ENCODE measurements around the gene SORCS2. TPM values are rescaled to one million over a fixed set of nuclear protein-coding genes. Genes with fewer than 3 reads are reported as not detected.

Gene SORCS2
- total and polyA plus RNA-seq, 2 of the 4 experiments (the other 2 are of a cell fraction) = 0.36 to 0.62 TPM

GRCh38 chr4:7191546-7192251, 639 bp upstream of the SORCS2 start (continued):
- TF ChIP-seq MXI1 (IDR thresholded peaks at IDR 0.05; ENCODE audit: borderline replicate concordance, low read depth, low read length) = no peak

GRCh38 chr4:7193030-7193958, 956 bp downstream of the SORCS2 start:
- H3K4me2 ChIP-seq (ENCODE audit: low read depth, low read length) = peak overlapping the region; percentile 71
- peak overlapping the region; percentile 43 for H3K4me3 ChIP-seq (ENCODE audit: insufficient read depth, low read depth, low read length)

More at GRCh38 chr4:7193030-7193958, 956 bp downstream of the SORCS2 start:
- Histone ChIP-seq H3K14ac (replicated peaks; ENCODE audit: low read depth, low read length) (no peak overlapping the region), H3K56ac (ENCODE audit: extremely low read depth, insufficient read depth, low read length) (no peak overlapping the region), H2BK15ac (ENCODE audit: low read depth, low read length) (no peak overlapping the region), H3K23ac (ENCODE audit: low read depth, low read length) (no peak overlapping the region), H3K18ac (ENCODE audit: low read depth, low read length) (no peak overlapping the region), H3K9me1 (ENCODE audit: insufficient read depth, low read length) (no peaks in the 10 kb centered on the region), H3K27me3 (ENCODE audit: control insufficient read depth, insufficient read depth, low read length) (peaks cover 77% of the 10 kb centered on the region), H4K91ac (ENCODE audit: insufficient read depth, low read depth, low read length) (no peak overlapping the region), H3K4me1 (ENCODE audit: control insufficient read depth, insufficient read depth, low read length) (peaks cover 6% of the 10 kb centered on the region; the same call in 1 of the 2 replicates), H3K4ac (ENCODE audit: low read depth, low read length) (no peak overlapping the region), H4K5ac (ENCODE audit: low read depth, low read length) (no peak overlapping the region), H2BK20ac (ENCODE audit: low read depth, low read length) (no peak overlapping the region), H3K79me1 (ENCODE audit: low read depth in 1 of 2, low read length in 2 of 2) (no peaks in the 10 kb centered on the region), H2AFZ (replicated peaks; ENCODE audit: low read length, poor library complexity) (peak overlapping the region; percentile 72), H2AK9ac (replicated peaks; ENCODE audit: low read depth, low read length, poor library complexity) (peak overlapping the region; percentile 65), H3K9me3 (ENCODE audit: control insufficient read depth, insufficient read depth, low read length) (no peaks in the 10 kb centered on the region), H3K9ac (ENCODE audit: low read depth, low read length) (no peak overlapping the region), H3K27ac (ENCODE audit: insufficient read depth, low read length) (no peak overlapping the region), H2AK5ac (ENCODE audit: low read depth, low read length) (no peak overlapping the region), H4K8ac (ENCODE audit: low read depth in 2 of 2, low read length in 2 of 2) (no peak overlapping the region), H2BK5ac (ENCODE audit: low read depth, low read length, poor library complexity, severe bottlenecking) (no peak overlapping the region), H3K36me3 (ENCODE audit: control insufficient read depth, insufficient read depth, low read length) (no peaks in the 10 kb centered on the region), H2BK120ac (ENCODE audit: low read depth, low read length) (no peak overlapping the region), H4K20me1 (ENCODE audit: insufficient read depth, low read length) (peaks cover 3% of the 10 kb centered on the region; the same call in 1 of the 2 replicates)
- TF ChIP-seq RCOR1 (IDR thresholded peaks at IDR 0.05; ENCODE audit: insufficient replicate concordance, low read length) (no peak), NFE2L2 (IDR thresholded peaks at IDR 0.05; ENCODE audit: low read depth, low read length) (no peak), SMC3 (IDR thresholded peaks at IDR 0.05; ENCODE audit: low read depth, low read length) (no peak), RAD21 (IDR thresholded peaks at IDR 0.05; ENCODE audit: low read length) (no peak), ELK1 (IDR thresholded peaks at IDR 0.05; ENCODE audit: borderline replicate concordance, low read depth, low read length) (no peak), CEBPB (IDR thresholded peaks at IDR 0.05; ENCODE audit: low read depth, low read length) (no peak), FOS (IDR thresholded peaks at IDR 0.05; ENCODE audit: low read depth, low read length) (no peak)
- TF ChIP-seq, protein P1, sequence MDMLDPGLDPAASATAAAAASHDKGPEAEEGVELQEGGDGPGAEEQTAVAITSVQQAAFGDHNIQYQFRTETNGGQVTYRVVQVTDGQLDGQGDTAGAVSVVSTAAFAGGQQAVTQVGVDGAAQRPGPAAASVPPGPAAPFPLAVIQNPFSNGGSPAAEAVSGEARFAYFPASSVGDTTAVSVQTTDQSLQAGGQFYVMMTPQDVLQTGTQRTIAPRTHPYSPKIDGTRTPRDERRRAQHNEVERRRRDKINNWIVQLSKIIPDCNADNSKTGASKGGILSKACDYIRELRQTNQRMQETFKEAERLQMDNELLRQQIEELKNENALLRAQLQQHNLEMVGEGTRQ (IDR thresholded peaks at IDR 0.05; ENCODE audit: low read depth, low read length) = no peak
- DNase-seq (no peak), ATAC-seq (ENCODE audit: low read depth) (peak; percentile 8)
- in situ Hi-C loops (cut with MboI; ENCODE audit: low sequenced_read_pairs) = loop anchor here (10.0 kb wide), 1 partner anchor 532 kb away; no protein-coding TSS in a partner anchor
- dilution Hi-C loops (cut with HindIII; ENCODE audit: low sequenced_read_pairs, unreplicated experiment) = no loop called here
- POLR2A ChIA-PET (ENCODE audit: unreplicated experiment) = no interaction called here
- no TSS peak for BruUV-seq (replicated peaks)
- intact Hi-C loops (cut with micrococcal nuclease) = loop anchor here (5.0 to 10.0 kb wide), 2 partner anchors 91 to 792 kb away; no protein-coding TSS in a partner anchor
- WGBS, 2 experiments (ENCODE audit: extremely low coverage in 2 of 2, insufficient read length in 1 of 2) = 5% methylated on average over 22 of the region's 62 CpGs; no CpG with 5 or more reads in 1 of the 2 experiments
- CTCF ChIA-PET = no interaction called here
